ENCODE results near the gene AGAP1.

The AGAP1 gene

DNA sequence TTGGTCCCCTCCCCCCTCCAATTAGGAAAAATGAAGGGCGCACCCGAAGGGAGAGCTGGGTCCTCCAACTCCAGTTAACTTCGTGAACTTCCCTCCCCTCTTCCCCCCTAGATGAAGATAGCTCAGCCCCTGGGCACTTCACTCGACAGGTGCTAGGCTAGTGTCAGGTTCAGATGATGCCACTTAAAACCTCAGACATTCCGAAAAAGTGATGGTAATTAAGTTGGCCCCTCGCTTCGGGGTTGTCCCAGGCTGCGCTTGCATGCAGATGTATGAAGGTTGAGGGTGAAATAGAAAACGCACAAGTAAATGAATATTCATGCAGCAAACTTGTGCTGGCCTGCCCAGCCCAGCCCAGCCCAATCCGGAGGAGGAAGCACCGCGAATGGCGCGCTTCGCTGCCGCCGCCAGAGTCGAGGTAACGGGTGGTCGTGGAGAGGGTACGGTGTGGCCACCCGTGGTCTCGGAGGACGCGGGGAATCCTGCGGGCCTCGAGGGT is 677.4 kb downstream of the AGAP1 start:
- no peak for DNase-seq (ENCODE audit: low read depth in 2 of 2)

DNA sequence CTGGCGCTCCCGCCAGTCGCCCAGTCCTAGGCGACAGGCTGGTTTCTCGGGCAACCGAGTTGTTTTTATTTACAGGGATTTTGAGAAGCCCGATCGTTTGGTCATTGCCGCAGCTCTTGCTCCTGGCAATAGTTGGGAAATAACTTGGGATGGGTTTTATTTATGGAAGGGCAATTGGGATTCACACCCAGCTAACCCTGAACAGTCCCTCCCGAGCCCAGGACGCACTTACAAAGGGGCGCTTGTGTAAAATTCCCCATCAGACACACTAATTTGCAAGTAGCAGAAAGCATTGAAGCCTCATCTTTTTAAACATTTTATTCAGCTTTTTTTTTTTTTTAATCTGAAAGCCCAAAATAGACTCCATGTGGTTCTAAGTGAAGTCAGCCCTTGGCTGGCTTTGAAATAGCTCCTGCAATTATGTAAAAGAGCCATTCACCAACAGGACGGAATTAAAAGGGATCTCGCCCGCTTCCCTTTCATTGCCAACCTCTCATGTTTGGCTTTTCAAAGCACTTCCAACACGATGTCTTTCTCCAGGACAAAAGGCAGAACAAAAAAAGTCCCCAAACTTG is 677.9 kb downstream of the AGAP1 start:
- DNase-seq (ENCODE audit: low read depth in 2 of 2), result no peak

DNA sequence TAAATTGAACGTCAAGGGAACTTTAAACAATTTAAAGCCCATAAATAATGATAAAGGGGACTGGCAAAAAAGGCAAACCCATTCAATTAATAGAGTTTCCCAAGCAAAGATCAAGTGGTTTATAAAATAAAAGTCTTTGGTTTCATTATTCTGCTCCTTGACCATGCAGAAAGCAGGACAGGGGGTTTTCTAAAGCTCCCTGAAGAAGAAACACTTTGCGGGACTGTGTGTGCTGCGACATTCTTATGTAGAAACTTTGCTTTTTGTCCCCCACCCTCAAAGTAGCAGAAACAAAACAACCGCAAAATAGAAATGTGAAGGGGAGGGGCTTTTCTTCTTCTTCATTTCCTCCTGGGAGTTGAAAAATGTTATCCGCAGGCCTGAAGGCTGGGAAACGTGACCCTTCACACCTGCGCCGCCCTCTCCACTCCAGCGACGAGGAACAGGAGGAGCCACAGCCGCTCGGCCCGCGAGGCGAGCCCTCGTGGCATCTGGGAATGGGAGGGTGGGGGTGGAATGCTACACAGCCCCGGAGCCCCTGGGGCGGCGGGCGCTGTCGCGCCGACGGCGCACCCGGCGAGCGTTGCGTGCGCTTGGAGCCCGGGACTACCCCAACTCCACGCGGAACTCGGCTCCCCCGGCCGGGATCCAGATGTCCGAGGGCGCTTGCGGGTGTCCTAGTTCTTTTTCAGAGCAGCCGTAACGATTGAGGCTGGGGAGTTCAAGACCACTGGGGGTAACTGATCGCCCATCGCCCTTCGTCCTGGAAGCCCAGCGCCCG is 678.6 kb downstream of the AGAP1 start:
- no peak for DNase-seq (ENCODE audit: low read depth in 2 of 2)

DNA sequence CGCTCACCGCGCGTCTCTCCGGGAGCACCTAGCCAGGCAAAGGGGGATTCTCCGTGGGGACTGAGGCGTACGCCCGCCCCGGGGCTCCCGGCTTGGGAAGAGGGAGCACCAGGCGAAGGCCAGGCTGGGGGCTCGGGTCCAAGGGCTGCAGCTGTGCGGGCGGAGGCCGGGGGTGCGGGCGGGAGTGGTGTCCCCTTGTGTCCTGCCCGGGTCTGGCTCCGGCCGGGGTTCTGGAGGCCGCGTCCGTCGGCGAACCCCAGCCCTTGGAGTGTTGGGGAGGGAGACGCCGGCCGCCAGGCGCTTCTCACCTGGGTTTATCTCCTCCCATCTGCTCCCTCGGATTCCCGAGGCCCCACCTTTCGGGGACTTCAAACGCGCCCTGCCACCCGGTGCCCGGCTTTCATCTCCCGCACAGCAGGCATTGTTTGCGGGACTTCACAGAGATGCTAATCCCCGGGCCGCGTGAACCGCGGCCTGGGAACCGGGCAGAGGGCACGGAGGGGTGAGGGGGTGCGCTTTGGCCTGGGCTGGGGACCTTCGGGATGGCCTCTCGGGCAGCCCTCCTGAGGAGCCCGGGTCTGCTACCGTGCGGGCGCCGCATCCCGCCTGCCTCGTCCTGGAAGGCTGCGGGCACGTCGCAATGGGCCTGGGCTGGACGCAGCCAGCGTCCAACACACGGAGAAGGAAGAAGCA is 679.3 kb downstream of the AGAP1 start:
- no peak for DNase-seq (ENCODE audit: low read depth in 2 of 2)

DNA sequence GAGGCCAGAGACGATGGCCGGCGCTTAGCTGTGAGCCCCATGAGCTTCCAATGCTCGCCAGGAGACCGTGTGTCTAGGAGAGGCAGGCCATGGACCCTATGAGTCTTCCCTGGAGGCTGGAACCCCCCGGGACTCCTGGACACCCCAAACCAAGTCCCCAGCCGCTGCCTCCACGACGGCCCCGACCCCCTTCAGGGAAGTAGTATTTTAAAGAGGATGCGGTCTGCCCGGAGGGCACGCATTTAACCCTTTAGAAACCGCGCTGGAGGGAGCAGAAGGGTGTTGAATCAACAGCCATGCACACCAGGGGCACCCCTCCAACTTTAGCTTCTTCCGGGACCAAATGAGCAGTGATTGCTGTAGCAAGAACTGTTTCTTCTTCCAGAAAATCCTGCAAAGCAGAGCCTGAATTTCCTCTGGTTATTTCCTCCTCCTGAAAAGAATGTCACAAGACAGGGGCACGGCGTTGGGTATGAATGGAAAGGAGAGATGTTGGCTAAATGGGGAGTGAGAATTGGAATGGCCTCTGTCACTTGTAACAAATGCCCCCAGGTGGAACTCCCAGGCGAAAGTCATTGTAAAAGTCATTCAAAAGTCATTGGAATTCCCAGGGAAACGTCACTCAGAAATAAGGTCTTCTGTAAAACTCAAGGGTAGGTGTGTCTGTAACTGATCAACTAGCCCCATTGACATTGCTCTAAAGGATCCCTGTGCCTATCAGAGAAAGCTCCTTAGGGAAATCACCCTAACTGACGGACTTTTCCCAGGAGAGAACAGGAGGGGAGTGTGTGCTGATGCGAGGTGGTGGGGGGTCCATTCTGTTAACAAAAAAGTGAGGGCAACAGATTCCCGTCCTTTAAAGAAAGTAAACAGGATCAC is 680.1 kb downstream of the AGAP1 start:
- DNase-seq (ENCODE audit: low read depth in 2 of 2), result no peak

DNA sequence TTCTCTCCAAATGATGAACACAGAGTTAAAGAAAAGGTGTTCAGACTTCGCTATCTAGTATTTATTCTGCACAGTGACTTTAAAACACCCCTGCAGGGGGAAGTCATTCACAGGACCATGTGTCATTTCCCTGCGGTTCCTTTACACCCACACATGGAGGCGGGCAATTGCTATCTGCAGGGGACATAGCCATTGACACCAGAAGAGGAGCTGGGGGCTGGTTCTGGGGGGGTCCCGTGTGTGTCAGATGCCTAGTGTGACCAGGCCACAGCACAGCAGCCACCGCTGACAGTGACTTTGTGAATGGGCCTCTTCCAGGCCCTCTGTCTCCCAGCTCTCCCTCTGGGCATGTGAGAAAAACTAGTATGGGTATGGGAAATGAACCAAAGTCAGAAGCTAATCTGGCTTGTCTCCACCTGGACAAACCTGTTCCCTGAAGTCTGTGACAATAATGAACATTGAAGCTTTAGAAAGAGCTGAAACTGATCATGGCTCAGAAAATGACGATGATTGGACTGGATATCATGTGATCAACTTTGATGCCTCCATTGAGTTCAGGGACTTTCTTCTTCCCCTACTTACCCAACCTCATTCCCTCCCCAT is 681.8 kb downstream of the AGAP1 start:
- DNase-seq (ENCODE audit: low read depth in 2 of 2), result no peak

DNA sequence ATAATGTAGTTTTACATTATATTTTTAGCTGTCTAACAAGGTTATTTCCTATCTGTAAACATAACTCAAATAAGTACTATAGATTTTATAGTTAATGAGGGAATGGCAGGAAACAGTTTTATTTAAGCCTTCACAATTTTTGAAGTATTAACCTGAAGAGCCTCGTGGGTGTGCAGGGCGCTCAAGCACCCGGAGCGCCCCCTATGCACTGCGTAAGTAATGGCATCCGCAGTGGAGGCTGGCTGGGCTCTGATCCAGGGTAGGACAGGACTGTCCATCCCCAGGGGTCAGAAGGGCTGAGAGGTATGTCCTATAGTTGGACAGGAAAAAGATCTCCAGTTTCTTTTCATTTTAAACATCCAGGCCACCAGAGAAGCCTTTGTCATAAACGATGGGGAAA is 682.6 kb downstream of the AGAP1 start:
- no peak for DNase-seq (ENCODE audit: low read depth in 2 of 2)

DNA sequence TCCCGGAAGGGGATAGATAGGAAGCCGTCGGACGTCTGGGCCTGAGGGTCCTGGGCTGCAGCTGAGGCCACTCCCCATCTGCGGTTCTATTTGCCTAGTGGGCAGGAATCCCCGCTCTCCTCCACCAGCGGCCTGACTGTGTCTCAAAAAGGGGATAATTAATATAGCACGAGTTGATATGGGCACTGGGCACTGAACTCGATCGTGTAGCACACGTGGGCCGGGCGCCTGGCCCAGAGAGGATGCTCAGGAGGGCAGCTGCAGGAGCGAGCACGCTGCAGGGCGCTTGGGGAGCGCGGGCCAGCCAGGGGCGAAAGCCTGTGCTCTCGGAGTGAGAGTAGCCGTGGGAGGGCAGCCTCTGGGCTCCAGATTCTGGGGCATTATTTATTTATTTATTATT is 683.1 kb downstream of the AGAP1 start:
- no peak for DNase-seq (ENCODE audit: low read depth in 2 of 2)

DNA sequence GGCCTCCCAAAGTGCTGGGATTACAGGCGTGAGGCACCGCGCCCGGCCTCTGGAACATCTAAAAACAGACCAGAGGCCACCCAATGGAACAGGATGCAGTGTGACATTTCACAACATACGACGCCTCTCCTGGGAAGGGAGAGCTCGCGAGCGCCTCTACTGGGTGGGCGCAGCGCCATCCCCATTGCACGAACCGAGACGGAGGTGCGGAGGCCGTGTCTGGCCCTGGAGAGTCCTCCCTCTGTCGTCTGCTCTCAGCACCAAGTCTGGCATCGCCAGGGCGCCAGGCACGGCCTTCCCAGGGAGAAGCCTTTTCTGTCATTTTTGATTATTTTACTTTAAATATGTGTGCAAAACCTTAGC is 683.7 kb downstream of the AGAP1 start:
- DNase-seq (ENCODE audit: low read depth in 2 of 2), result no peak

DNA sequence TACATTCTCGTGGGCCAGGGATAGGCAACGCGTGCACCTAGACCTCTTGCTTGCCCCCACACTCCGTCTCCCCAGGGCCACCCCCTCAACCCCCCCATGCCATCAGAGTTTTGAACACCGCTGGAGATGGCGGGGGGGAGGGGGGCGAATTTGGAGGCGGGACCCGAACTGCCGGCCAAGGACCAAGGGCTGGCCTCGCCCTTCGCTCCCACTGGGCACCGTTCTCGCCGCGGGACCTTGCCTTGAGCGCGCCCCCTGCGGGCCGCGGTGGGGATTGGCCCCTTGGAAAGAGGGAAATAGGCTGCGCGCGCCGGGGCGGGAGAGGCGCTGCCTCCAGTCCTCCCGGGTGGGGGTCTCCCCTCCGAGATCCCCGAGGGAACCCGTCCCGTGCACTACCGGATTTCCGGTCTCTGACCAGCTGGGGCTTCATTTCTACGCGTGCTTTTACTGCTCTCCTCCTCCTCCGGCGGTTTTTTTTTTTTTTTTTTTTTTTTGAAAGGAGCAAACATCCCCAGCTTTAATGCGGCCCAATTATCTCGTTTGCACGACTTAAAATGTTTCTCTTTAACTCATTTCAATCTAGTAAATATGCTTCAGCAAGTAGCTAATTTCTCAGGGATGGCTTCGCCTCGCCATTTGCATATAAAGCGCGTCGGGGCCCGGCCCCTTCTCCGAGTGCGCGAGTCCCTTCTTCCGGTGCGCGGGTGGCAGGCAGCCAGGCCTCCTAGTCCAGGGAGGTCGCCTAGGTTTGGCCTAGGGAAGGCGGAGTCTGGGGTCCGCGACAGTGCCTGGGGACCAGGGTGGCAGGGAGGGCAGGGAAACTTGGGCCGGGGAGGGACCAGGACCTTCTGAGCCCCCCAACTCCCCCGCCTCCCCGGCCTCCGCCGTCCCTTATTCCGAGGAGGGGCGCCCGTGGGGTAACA is 684.4 kb downstream of the AGAP1 start:
- DNase-seq (ENCODE audit: low read depth in 2 of 2), result peak in 1 of 2 donors; percentile 5

DNA sequence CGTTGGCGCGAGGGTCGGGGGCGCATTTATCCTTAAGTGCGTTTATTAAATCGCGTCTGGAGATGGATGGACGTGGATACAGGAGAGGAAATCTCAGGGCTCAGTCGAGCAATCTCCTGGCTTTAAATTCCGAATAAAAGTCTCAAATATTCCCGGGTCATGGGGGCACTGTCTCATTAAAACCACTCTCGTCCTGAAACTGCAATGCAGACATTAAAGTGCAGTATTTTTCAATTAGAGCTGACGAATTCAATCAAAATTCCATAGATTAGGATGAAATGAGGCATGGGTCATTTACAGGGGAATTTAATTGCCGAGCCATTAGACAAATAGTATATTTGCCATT is 685.0 kb downstream of the AGAP1 start:
- no peak for DNase-seq (ENCODE audit: low read depth in 2 of 2)

DNA sequence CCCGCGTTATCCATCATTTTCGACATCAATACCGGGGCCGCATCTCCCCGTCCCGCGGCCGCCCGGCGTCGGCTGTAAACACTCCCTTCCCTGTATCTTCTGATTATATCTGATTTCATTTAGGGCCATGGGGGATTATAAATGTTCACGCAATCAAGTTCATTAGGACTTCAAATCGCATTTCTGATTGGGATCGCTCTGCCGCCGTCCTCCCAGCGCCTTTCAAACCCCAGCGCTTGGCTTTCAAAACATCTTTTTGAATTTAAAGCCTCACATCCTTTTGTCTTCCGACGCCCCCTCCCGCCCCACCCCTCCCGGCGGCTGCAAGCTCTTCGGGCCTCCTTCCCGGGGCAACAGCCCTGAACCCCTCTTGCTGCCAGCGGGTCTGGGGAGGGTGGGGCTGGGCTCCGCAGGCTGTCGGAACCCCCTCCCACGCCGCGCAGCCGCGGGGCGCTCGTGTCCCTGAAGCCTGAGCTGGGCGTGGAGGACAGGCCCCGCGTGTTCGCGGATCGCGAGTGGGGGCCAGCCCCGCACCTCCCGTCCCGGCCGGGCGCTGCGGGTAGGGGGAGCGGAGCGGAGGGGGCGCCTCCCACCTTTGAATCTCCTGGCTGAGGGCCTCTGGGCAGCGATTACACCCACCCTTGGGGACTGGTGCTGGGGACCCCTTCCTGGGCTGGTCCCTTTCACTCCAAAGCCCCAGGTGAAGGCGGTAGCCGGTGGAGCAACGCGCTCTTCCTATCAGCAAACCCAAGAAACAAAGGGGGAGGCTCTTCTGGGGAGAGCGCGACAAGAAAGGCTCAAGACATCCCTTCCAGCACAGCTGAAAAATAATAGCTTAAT is 685.6 kb downstream of the AGAP1 start:
- DNase-seq (ENCODE audit: low read depth in 2 of 2), result no peak

DNA sequence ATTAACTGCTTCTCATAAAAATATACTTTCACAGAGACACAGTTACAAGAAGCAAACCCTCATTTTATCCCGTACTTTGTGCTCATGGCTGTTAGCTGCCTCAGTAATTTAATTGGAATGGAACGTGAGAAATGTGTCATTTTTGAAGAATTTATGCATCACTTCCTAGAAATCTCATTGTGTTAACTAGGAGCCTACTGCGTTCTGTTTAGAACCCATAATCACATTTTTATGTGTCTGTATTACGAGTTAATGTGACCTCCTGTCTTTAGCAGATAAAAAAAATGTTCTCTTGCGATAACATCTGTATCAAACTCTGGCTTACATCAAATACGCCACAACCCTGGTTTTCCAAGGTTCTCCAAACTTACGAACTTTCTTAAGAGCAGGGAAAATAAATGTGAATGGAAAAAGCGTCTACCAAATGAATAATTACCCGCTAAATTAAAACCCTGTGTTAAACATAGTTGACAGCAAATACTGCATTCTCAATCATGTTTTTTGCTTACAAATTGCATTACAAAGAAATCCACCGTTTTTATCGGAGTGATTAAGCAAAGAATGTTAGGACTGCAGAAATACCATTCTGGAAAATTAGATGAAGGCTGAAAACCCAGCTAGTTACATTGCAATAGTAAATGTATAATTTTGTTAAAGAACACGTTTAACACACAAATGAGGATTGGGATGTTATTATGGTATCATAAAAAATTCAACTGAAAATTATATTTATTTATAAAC is 686.4 kb downstream of the AGAP1 start:
- no peak for DNase-seq (ENCODE audit: low read depth in 2 of 2)

DNA sequence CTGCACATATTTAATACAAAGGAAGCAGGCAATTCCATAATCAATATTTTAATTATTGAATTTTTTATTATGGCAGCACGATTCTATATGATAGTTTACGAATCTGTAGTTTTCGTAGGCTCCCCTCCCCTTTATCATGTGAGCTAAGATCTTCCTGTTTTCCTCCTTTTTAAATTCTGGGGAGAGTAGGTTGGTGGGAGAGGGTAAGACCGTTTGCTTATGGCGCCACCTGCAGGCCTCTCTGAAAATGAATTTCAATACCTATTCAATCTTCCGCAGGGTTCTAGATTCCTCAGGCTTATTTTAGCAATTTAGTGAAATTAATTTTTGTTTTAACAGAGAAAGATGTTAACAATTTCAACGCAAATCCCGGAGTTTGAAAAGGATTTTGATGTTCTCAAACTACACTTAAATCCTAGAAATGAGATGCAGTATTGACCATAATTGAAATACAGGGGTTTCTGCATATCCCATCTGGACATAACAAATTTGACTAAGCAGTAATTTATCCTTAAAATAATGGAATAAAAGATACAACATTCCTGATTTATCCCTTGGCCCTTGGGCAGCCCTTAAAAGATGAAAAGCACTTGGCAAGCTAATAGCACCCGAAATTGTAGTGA is 687.1 kb downstream of the AGAP1 start:
- DNase-seq (ENCODE audit: low read depth in 2 of 2), result peak in 1 of 2 donors; percentile 6
